Measurements from ENCODE around the gene HCK. TPM values are rescaled to one million over a fixed set of nuclear protein-coding genes. Genes with fewer than 3 reads are reported as not detected.

HCK gene
- total RNA-seq, 1 donor from 2014 or later = 0.34 TPM

DNA sequence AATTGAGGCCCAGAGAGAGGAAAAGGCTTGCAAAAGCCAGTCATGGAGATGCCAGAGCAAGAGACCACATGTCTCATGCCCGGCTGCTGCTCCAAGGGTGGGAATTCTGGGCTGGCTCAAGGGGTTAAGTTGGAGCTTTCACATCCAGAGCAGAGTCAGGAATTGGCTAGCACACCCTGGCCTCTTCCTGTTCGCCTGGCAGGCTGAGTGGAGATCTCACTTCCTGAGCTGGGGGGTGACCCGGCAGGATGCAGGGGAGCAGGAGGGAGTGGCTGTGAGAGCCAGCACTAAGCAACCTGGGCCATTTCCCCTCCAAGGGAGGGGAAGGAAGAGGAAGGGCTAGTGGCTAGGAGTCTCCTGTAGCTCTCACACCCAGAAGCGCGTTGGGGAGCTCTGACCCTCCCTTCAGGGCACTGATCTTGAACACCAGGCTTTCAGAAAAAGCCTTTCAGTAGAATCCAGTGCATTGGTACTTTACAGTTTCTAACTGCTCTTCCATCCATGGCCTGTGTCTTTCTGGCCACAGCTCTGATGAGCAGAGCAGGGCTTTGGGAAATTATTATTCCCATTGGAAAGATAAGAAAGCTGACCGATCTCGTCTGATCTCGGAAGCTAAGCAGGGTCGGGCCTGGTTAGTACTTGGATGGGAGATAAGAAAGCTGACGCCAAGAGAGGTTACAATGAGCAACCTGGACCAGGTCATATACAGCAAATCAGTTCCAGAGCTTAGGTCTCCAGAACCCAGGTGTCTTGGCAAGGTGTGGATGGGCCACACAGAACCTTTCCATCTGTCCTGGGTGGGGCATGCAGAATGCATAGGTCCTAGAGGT lies 44.0 kb upstream of the HCK start:
- H3K4me1 ChIP-seq (ENCODE audit: insufficient read depth, low read length) = no peaks in the 10 kb centered on the region
- H3K4me1 Mint-ChIP-seq (ENCODE audit: low read depth, unreplicated experiment) = peaks cover 4% of the 10 kb centered on the region
- no peak overlapping the region for H3K27ac Mint-ChIP-seq (ENCODE audit: unreplicated experiment)
- peaks cover 15% of the 10 kb centered on the region for H3K27me3 Mint-ChIP-seq (ENCODE audit: low read depth, unreplicated experiment)
- no peak overlapping the region for H3K9ac ChIP-seq (ENCODE audit: low read length)
- no peak overlapping the region for H3K4me3 Mint-ChIP-seq (ENCODE audit: unreplicated experiment)
- FAIRE-seq (no peak), DNase-seq (ENCODE audit: low read depth) (no peak)
- no peak overlapping the region for H3K4me3 ChIP-seq (ENCODE audit: insufficient read depth, low read depth, low read length)
- H3K36me3 ChIP-seq (ENCODE audit: insufficient read depth, low read length) = no peaks in the 10 kb centered on the region
- TF ChIP-seq EZH2 (IDR thresholded peaks at IDR 0.05; ENCODE audit: insufficient read depth, low read length) = no peak
- TF ChIP-seq CTCF (IDR thresholded peaks at IDR 0.05; ENCODE audit: insufficient read depth, low read depth, low read length) = no peak
- H4K20me1 ChIP-seq (ENCODE audit: insufficient read depth, low read length) = no peaks in the 10 kb centered on the region
- no peak overlapping the region for H3K27ac ChIP-seq (ENCODE audit: low read depth, low read length)
- no peaks in the 10 kb centered on the region for H3K9me3 ChIP-seq (ENCODE audit: insufficient read depth, low read depth, low read length)
- no peaks in the 10 kb centered on the region for H3K79me2 ChIP-seq (ENCODE audit: insufficient read depth, low read length)
- H3K4me2 ChIP-seq (ENCODE audit: low read length) = peak overlapping the region; percentile 23
- peak overlapping the region; percentile 69 for H2AFZ ChIP-seq (ENCODE audit: low read depth, low read length)
- no peaks in the 10 kb centered on the region for H3K36me3 Mint-ChIP-seq (ENCODE audit: low read depth, unreplicated experiment)
- H3K27me3 ChIP-seq (ENCODE audit: insufficient read depth, low read length) = peaks cover 5% of the 10 kb centered on the region
- peaks cover 6% of the 10 kb centered on the region for H3K9me3 Mint-ChIP-seq (ENCODE audit: unreplicated experiment)

- Mint-ChIP-seq H3K4me3 (ENCODE audit: unreplicated experiment) (no peak overlapping the region), H3K27ac (ENCODE audit: unreplicated experiment) (no peak overlapping the region), H3K9me3 (ENCODE audit: unreplicated experiment) (peaks cover 2% of the 10 kb centered on the region), H3K4me1 (ENCODE audit: low read depth, unreplicated experiment) (peaks cover 4% of the 10 kb centered on the region), H3K27me3 (ENCODE audit: low read depth, unreplicated experiment) (peaks cover 15% of the 10 kb centered on the region), H3K36me3 (ENCODE audit: low read depth, unreplicated experiment) (no peaks in the 10 kb centered on the region)
- TF ChIP-seq EZH2 (IDR thresholded peaks at IDR 0.05; ENCODE audit: insufficient read depth, low read length) = no peak
- H3K27ac ChIP-seq (ENCODE audit: low read depth, low read length) = no peak overlapping the region
- peaks cover 5% of the 10 kb centered on the region for H3K27me3 ChIP-seq (ENCODE audit: insufficient read depth, low read length)
- H3K4me3 ChIP-seq (ENCODE audit: insufficient read depth, low read depth, low read length) = no peak overlapping the region
- H3K9ac ChIP-seq (ENCODE audit: low read length) = no peak overlapping the region
- H3K9me3 ChIP-seq (ENCODE audit: insufficient read depth, low read depth, low read length) = no peaks in the 10 kb centered on the region
- no peak for DNase-seq (ENCODE audit: low read depth)
- H3K36me3 ChIP-seq (ENCODE audit: insufficient read depth, low read length) = no peaks in the 10 kb centered on the region
- H4K20me1 ChIP-seq (ENCODE audit: insufficient read depth, low read length) = no peaks in the 10 kb centered on the region
- H3K4me2 ChIP-seq (ENCODE audit: low read length) = no peak overlapping the region
- no peak overlapping the region for H2AFZ ChIP-seq (ENCODE audit: low read depth, low read length)
- FAIRE-seq = no peak
- no peaks in the 10 kb centered on the region for H3K79me2 ChIP-seq (ENCODE audit: insufficient read depth, low read length)
- H3K4me1 ChIP-seq (ENCODE audit: insufficient read depth, low read length) = no peaks in the 10 kb centered on the region
Observed at GRCh38 chr20:32009564-32009963, 42.5 kb upstream of the HCK start.

- Histone ChIP-seq H3K36me3 (ENCODE audit: insufficient read depth, low read length) (no peaks in the 10 kb centered on the region), H3K9ac (ENCODE audit: low read length) (no peak within 1 kb of the TSS), H3K4me2 (ENCODE audit: low read length) (no peak within 1 kb of the TSS), H4K20me1 (ENCODE audit: insufficient read depth, low read length) (no peaks in the 10 kb centered on the region), H2AFZ (ENCODE audit: low read depth, low read length) (no peak within 1 kb of the TSS), H3K9me3 (ENCODE audit: insufficient read depth, low read depth, low read length) (no peaks in the 10 kb centered on the region), H3K79me2 (ENCODE audit: insufficient read depth, low read length) (no peaks in the 10 kb centered on the region), H3K27me3 (ENCODE audit: insufficient read depth, low read length) (peaks cover 7% of the 10 kb centered on the region), H3K4me3 (ENCODE audit: insufficient read depth, low read depth, low read length) (no peak within 1 kb of the TSS), H3K27ac (ENCODE audit: low read depth, low read length) (no peak within 1 kb of the TSS), H3K4me1 (ENCODE audit: insufficient read depth, low read length) (no peaks in the 10 kb centered on the region)
- H3K9me3 Mint-ChIP-seq (ENCODE audit: unreplicated experiment) = peaks cover 2% of the 10 kb centered on the region
- DNase-seq (ENCODE audit: low read depth) (no peak), FAIRE-seq (no peak)
- peaks cover 16% of the 10 kb centered on the region for H3K27me3 Mint-ChIP-seq (ENCODE audit: low read depth, unreplicated experiment)
- TF ChIP-seq EZH2 (IDR thresholded peaks at IDR 0.05; ENCODE audit: insufficient read depth, low read length) (no peak), CTCF (IDR thresholded peaks at IDR 0.05; ENCODE audit: insufficient read depth, low read depth, low read length) (no peak)
- no peak within 1 kb of the TSS for H3K27ac Mint-ChIP-seq (ENCODE audit: unreplicated experiment)
- H3K4me3 Mint-ChIP-seq (ENCODE audit: unreplicated experiment) = no peak within 1 kb of the TSS
- no peaks in the 10 kb centered on the region for H3K36me3 Mint-ChIP-seq (ENCODE audit: low read depth, unreplicated experiment)
- peaks cover 4% of the 10 kb centered on the region for H3K4me1 Mint-ChIP-seq (ENCODE audit: low read depth, unreplicated experiment)
Observed at GRCh38 chr20:32010101-32010500, 41.9 kb upstream of the HCK start, which contains the start of gene CCM2L. Gene CCM2L, plus strand, starts transcription at chr20:32010438. Its CDS starts 17 bp downstream, at chr20:32010455.
